Measurements from ENCODE around the gene JAKMIP1. TPM values are rescaled to one million over a fixed set of nuclear protein-coding genes. Genes with fewer than 3 reads are reported as not detected.

The JAKMIP1 gene
- total RNA-seq, 1 donor = not detected

DNA sequence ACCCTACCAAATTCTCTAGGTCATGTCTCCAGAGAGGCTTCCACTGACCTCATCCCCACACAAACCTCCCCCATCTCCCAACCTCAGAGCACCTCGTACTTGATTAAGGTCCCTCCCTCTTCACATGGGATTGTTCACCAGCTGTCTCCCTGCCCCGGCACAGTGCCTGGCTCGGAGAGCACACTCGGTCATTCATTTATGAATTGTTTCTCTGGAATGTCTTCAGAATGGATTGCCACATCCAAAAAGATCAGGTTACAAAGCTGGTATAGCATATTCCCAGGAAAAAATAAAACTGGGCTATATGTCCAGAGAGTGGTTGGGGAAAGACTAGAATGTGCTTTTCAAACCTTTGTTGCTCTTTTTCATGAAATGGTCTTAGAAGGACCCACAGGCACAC, 21.6 kb downstream of the JAKMIP1 start:
- no peaks in the 10 kb centered on the region for H3K79me2 ChIP-seq (ENCODE audit: insufficient read depth, low read length)
- H3K9me3 ChIP-seq (ENCODE audit: low read depth, low read length) = no peaks in the 10 kb centered on the region
- TF ChIP-seq, protein P1, sequence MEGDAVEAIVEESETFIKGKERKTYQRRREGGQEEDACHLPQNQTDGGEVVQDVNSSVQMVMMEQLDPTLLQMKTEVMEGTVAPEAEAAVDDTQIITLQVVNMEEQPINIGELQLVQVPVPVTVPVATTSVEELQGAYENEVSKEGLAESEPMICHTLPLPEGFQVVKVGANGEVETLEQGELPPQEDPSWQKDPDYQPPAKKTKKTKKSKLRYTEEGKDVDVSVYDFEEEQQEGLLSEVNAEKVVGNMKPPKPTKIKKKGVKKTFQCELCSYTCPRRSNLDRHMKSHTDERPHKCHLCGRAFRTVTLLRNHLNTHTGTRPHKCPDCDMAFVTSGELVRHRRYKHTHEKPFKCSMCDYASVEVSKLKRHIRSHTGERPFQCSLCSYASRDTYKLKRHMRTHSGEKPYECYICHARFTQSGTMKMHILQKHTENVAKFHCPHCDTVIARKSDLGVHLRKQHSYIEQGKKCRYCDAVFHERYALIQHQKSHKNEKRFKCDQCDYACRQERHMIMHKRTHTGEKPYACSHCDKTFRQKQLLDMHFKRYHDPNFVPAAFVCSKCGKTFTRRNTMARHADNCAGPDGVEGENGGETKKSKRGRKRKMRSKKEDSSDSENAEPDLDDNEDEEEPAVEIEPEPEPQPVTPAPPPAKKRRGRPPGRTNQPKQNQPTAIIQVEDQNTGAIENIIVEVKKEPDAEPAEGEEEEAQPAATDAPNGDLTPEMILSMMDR (IDR thresholded peaks at IDR 0.05; ENCODE audit: extremely low read depth, low read depth, low read length) = no peak
- no peaks in the 10 kb centered on the region for H3K36me3 ChIP-seq (ENCODE audit: insufficient read depth, low read length)
- DNase-seq (ENCODE audit: insufficient read length, low spot score, missing footprints) = no peak
- no peak overlapping the region for H2AFZ ChIP-seq (ENCODE audit: low read length)
- no peaks in the 10 kb centered on the region for H3K4me1 ChIP-seq (ENCODE audit: insufficient read depth, low read length)
- no peak overlapping the region for H3K4me3 ChIP-seq (ENCODE audit: insufficient read depth, low read length)
- no peaks in the 10 kb centered on the region for H3K27me3 ChIP-seq (ENCODE audit: insufficient read depth, low read length)
- H3K4me2 ChIP-seq (ENCODE audit: insufficient read depth, low read length) = no peak overlapping the region
- no peaks in the 10 kb centered on the region for H4K20me1 ChIP-seq (ENCODE audit: insufficient read depth, low read length)
- no peak overlapping the region for H3K27ac ChIP-seq (ENCODE audit: low read depth, low read length)

DNA sequence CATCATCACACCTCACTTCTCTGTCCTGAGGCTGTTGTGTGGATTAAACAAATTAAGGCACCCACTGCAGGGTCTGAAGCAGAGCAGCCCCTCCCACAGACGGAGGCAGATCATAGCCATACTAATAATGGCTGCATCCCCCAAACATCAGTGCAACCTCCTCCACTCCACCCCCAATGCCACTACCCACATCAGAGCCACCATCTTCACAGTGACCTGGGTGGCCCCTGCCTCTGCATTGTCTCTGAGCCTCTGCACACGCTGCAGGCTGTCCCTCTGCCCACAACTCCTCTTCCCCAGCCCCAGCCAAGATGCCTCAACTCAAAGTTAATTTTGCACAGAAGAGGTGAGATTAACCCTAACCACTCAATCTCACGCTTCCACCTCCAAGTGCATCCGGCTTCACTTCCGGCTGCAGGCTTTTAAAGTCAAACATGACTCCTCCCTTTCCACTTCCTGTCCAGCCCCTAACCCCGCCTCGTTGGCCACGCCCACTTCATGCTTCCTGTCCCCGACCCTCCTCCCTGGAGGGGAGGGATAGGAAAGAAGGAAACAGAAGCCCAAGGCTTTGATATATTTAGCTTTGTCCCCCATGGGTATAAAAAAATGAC, 22.7 kb downstream of the JAKMIP1 start:
- no peak overlapping the region for H3K4me2 ChIP-seq (ENCODE audit: insufficient read depth, low read length)
- H4K20me1 ChIP-seq (ENCODE audit: insufficient read depth, low read length) = no peaks in the 10 kb centered on the region
- no peaks in the 10 kb centered on the region for H3K79me2 ChIP-seq (ENCODE audit: insufficient read depth, low read length)
- no peaks in the 10 kb centered on the region for H3K4me1 ChIP-seq (ENCODE audit: insufficient read depth, low read length)
- no peaks in the 10 kb centered on the region for H3K36me3 ChIP-seq (ENCODE audit: insufficient read depth, low read length)
- H3K9me3 ChIP-seq (ENCODE audit: low read depth, low read length) = no peaks in the 10 kb centered on the region
- no peak overlapping the region for H3K4me3 ChIP-seq (ENCODE audit: insufficient read depth, low read length)
- H2AFZ ChIP-seq (ENCODE audit: low read length) = no peak overlapping the region
- TF ChIP-seq, protein P1 (IDR thresholded peaks at IDR 0.05; ENCODE audit: extremely low read depth, low read depth, low read length) = no peak
- DNase-seq (ENCODE audit: insufficient read length, low spot score, missing footprints) = no peak
- H3K27me3 ChIP-seq (ENCODE audit: insufficient read depth, low read length) = no peaks in the 10 kb centered on the region
- no peak overlapping the region for H3K27ac ChIP-seq (ENCODE audit: low read depth, low read length)

DNA sequence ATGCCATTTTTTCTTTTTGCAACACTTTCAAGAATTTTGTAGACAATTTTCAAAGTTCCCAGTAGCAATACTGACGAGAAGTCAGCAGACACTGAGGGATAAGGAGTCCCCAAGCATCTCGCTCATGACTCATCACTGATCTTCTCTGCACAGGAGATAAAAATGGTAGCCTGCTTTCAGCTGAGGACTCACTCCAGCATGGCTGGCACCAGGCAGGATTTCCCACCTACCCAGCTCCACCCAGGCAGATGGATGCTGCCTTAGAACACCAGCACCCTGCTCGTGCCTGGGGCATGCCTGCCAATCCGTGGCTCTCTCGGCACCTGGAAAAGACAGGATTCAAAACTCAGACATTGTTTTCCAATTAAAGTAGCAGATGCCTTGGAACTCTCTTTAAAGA, 24.9 kb downstream of the JAKMIP1 start:
- H3K36me3 ChIP-seq (ENCODE audit: insufficient read depth, low read length) = no peaks in the 10 kb centered on the region
- H3K27me3 ChIP-seq (ENCODE audit: insufficient read depth, low read length) = no peaks in the 10 kb centered on the region
- H3K4me2 ChIP-seq (ENCODE audit: insufficient read depth, low read length) = no peak overlapping the region
- DNase-seq (ENCODE audit: insufficient read length, low spot score, missing footprints) = no peak
- no peaks in the 10 kb centered on the region for H3K79me2 ChIP-seq (ENCODE audit: insufficient read depth, low read length)
- H3K4me1 ChIP-seq (ENCODE audit: insufficient read depth, low read length) = no peaks in the 10 kb centered on the region
- no peak overlapping the region for H2AFZ ChIP-seq (ENCODE audit: low read length)
- no peak overlapping the region for H3K27ac ChIP-seq (ENCODE audit: low read depth, low read length)
- H4K20me1 ChIP-seq (ENCODE audit: insufficient read depth, low read length) = no peaks in the 10 kb centered on the region
- no peak overlapping the region for H3K4me3 ChIP-seq (ENCODE audit: insufficient read depth, low read length)
- no peaks in the 10 kb centered on the region for H3K9me3 ChIP-seq (ENCODE audit: low read depth, low read length)
- TF ChIP-seq, protein P1 (IDR thresholded peaks at IDR 0.05; ENCODE audit: extremely low read depth, low read depth, low read length) = no peak

DNA sequence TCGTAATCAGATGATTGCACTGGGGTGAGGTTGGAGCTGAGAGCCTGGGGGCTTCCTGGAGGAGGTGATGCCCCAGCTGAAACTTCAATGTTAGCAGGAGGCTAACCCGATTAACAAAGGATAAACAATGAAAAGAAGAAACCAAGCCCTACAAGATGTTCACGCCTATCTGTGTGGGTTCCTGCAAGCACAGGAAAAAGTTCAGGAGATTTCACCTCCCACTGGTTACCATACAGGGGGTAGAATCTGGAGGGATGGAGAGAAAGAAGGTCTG, 27.5 kb downstream of the JAKMIP1 start:
- Histone ChIP-seq H3K4me3 (ENCODE audit: insufficient read depth, low read length) (no peak overlapping the region), H3K36me3 (ENCODE audit: insufficient read depth, low read length) (no peaks in the 10 kb centered on the region), H4K20me1 (ENCODE audit: insufficient read depth, low read length) (no peaks in the 10 kb centered on the region), H3K79me2 (ENCODE audit: insufficient read depth, low read length) (no peaks in the 10 kb centered on the region), H2AFZ (ENCODE audit: low read length) (no peak overlapping the region), H3K27me3 (ENCODE audit: insufficient read depth, low read length) (no peaks in the 10 kb centered on the region), H3K9me3 (ENCODE audit: low read depth, low read length) (no peaks in the 10 kb centered on the region), H3K27ac (ENCODE audit: low read depth, low read length) (no peak overlapping the region), H3K4me2 (ENCODE audit: insufficient read depth, low read length) (no peak overlapping the region), H3K4me1 (ENCODE audit: insufficient read depth, low read length) (no peaks in the 10 kb centered on the region)
- TF ChIP-seq, protein P1 (IDR thresholded peaks at IDR 0.05; ENCODE audit: extremely low read depth, low read depth, low read length) = no peak
- DNase-seq (ENCODE audit: insufficient read length, low spot score, missing footprints) = no peak
